NCI-H2227 treated with DMSO at 0.1 percent for 48 hours (cell line): Measurements from ENCODE around the gene RNF186.
"Not testable (repeated sequence)": the region's sequence is repeated elsewhere in the genome, so short reads cannot be mapped to it uniquely, and the experiment has no call there.

Source experiments
- DNase-seq: peaks from one replicate; lab custom pipeline; 2025; lab: John Stamatoyannopoulos, UW

Gene RNF186

DNA sequence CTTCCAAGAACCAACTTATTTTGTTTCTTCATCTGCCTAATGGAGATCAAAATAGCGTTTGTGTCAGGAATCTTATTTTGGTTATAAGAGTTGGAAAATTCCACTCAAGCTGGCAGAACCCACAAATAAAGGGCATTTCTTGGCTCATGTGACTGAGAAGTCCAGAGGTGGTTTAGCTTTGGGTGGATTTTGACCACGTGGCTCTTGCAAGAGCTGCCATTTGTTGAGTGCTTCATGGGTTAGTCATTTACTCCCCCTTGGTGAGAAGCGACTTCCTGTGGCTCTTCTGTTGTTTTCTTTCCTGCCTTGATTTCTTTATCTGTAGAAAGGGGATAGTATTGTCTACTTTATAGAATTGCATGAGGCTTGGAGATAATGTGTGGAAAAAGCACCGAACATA, 9.5 kb upstream of the RNF186 start:
- no peak for DNase-seq

DNA sequence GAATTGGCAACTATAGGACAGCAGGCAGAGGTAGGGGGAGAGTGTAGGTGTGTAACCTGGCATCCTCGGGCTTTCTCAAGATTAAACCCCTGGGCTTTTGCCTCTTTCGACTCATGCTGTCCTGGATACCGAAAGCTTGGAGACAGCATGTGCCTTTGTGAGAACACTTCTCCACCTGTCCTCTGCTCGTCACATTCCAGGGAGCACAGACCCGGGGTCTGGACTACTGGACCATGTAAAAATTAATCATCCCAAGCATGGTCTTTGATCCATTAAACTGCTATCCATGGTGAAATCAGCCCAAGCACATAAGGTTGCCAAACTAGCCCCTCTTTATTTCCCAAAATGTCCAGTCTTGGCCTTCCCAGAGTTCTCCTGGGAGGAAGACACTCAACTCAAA, 9.0 kb upstream of the RNF186 start:
- DNase-seq, result no peak

DNA sequence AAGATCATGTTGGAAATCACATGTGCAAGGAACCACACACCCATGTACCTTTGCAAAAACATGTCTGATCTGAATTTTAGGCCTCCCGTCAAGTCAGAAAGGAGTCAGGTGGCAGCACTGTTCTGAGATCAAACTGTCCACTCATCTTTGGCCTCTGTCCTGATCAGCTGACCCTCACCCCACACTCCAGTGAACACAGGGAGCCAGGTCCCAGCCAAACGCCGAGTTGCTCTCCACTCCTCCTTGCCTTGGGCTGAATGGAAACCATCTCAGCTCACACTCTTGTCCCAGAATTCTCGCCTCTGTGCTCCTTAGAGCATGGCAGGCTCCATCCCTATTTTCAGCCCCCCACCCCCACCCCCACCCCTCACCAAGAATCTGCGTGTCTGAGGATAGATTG, 4.6 kb upstream of the RNF186 start:
- no peak for DNase-seq

DNA sequence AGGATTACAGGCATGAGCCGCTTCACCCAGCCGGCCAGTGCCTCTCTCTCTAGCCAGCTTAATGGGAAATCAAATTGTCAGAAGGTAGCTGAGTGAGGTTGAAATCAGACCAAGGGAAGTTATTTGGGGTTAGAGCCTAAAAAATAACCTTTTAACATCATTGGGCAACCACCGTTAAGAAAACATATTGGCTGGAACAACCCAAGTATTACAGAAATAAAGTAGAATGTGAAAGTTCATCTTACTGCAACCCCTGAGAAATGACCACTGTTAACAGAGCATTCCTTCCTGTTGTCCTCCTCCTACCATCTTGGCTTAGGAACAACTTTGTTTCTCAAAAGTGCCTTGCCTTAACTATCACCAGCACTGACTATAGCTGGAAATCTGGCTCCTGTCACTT, 3.2 kb upstream of the RNF186 start:
- DNase-seq, result no peak

DNA sequence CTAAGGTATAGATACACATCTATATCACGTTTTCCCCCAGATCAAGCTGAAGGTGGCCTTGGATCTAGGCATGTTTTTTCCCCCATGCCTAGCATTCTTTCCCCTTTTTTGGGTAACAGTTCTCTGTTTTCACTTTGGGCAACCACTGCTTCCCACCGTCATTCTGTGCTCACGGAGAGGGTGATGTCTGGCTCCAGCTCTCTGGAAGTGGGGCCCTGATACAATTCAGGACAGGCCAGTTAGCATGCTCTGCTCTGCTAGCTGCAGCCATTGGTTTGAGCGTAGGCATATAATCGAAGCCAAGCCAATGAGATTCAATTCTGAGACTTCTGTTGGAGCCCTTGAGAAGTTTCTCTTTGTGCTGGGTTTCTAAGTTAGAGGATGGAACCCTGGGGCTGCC, 2.1 kb upstream of the RNF186 start:
- DNase-seq, result no peak

DNA sequence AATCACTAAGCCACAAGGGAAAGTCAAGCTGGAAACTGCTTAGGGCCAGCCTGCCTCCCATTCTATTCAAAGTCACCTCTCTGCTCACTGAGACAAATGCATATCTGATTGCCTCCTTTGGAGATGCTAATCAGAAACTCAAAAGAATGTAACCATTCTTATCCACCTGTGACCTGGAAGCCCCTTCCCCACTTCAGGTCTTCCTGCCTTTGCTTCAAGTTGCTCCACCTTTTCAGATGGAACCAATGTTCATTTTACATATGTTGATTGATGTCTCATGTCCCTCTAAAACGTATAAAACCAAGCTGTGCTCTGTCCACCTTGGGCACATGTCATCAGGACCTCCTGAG, 1.6 kb upstream of the RNF186 start:
- DNase-seq, result not testable (repeated sequence)

DNA sequence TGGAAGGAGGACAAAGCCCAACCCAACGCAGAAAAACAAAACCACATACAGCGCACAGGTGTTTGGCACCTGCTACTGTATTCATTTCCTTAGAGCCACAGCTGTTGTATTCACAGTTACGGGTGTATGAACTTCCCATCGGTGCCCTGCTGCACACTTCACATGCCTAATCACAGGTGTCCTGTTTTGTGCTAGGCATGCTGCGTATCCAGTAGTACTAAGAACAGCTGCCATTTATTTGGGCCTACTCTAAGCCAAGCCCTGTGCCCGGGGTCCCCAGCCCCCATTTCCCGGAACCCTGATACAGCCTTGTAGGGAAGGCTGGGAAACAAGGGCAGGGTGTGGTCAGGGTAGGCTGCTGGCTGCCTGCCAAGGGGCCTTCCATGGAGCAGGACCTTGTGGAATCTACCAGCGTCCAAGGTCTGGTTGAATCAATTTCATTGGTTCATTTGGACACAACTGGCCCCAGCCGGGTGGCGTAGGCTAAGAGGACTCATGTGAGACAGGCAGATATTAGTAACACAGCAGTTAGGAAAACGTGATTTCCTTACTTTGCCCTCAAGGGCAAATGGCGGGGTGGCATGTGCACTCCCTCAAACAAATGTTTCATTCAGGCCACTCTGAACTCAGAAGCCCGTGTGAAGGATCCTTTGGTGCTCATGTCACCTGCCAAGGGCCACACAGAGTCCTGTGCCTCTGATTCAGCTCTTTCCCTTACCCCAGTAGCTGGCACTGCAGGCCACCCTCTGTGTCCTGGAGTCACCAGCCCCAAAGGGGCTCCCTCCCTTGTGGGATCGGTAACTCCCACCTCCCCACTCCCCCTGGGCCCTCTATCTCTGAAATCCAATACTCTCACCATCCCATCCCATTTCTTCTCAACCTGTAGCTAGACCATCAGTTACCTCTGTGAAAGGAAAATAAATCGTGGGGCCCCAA, 986 bp upstream of the RNF186 start:
- no peak for DNase-seq

DNA sequence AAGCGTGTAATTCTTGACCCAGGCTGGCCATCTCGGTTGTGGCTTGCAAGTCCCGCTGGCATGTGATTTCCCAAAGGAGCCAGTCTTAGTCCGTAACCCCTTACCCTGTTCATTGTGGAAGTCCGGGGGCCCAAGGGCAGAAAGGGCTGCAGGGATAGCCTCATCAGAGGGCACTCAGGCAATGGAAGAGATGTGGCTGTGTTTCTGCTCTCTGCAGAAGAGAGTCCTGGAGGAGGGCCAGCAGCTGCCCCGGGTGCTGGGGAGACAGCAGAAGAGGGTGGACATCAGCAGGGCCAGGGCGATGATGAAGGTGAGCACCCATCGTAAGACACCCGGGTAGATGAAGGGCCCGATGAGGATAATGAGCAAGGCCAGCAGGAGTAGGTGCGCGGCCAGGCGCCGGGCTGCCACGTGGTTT, 830 bp downstream of the RNF186 start:
- DNase-seq, result no peak

DNA sequence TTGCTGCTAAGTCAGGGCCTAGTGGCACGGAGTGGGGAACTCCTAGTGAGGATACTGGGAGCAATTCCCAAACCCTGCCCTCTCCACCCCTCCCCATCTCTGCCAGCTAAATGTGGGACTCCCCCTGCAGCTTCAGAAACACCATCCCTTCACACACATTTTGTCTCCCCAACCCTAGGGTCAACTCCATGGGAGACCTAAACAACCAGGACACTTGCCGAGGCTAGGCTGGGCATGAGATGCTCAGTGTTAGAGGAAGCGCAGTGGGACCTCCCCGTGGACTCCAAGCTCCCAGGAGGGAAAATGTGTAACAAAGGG, 1.5 kb downstream of the RNF186 start:
- no peak for DNase-seq

DNA sequence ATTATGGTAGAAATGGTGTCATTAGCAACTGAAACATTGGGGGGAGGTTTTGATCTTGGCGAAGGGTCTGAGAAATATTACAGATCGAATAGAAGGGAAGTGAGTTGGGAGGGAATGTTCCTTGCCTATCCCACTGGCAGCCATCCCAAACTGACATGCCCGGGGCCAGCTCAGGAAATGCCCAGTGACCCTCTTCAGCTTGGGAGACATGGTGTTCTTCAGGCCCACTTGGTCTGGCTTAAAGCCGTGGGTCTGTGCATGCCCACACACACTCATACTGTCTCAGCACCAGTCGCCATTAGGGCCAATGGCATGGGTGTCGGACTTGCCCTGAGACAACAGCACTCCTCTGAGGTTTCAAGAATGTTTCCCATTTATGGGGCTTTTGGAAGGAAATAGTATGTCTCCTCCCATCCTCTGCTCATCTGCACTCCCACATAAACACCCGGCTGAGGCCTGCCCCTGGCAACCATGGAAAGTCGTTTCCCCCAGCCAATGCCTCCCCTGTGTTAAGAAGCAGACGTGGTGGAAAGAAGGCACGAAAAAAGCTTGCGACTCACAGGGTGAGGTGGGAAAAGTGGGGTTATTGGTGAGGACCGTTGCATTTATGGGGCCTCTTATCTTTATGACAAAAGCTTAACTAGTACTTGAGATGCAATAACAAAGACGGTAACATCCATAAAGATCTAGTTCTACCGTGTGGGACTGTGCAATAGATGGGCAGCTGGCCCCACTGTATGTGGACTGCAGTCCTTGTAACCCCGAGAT, 2.0 kb downstream of the RNF186 start:
- no peak for DNase-seq

DNA sequence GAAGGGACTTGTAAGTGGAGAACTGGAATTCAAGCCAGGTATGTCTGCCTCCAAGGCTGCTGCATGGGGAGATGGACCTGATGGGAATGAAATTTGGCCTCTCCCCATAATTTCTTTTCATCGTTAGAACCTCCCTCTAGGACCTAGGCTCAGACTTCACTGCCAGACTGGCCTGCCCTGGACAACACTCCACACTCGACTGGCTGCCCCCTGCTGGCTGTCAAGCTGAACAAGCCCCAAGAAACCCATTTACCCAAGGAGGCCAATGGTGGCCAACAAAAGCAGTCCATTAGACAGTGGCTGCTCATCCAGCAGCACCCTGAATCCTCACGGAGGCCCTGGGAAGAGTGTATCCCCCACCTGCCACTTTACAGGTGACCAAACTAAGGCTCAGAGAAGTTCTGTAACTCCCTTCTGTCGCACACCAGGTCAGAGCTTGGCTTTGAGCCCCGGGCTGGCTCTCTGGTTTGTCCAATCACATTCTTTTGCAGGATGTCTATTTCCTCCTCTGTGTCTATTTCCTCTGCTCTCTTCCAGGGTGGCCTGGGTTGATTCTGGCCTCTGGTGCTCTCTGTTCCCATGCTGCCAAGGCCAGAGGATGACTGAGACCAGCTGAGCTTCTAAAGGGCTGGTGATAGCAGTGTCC, 3.8 kb downstream of the RNF186 start:
- DNase-seq, result no peak

DNA sequence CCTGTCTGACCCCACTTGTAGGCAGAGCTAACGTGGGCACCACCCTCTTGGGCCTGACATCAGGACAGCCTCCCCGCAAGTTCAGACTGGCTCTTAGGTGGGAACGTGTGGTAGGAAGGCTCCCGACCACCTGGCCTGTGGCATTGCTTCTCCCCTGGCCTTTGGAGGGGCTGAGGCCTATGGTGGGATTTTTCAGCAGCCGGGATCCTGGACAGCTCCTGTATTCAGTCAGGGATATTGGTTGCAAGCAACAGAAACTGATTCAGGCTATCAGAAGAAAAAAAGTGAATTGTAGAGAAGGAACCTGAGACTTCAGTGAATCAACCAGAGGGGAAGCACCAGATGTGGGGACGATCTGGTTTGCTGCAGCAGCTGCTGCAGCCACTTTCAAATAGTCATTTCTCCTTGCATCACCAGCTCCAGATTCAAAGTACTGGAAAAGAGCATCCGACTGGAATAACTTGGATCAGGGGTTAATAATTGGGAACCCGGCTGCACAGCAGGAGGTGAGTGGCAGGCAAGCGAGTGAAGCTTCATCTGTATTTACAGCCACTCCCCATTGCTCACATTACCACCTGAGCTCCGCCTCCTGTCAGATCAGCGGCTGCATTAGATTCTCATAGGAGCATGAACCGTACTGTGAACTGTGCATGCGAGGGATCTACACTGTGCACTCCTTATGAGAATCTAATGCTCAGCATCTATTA, 5.9 kb downstream of the RNF186 start:
- peak; percentile 67 for DNase-seq

DNA sequence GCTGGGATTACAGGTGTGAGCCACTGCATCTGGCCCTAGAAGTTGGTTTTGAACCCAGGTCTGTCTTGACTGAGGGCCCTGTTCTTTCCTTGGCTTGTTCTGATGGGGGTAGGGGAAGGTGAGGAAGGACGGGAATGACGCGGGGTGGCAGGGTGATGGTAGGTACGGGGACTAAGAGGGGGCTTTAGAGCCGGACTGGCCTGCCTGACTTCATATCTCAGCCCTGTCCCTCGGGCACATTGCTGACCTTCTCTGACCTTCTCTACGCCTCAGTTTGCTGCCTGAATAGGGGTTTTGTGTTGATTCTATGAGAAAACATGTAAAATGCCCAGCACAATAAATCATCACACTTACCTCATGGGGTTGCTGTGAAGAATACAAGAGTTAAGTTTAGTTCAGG, 6.7 kb downstream of the RNF186 start:
- no peak for DNase-seq

DNA sequence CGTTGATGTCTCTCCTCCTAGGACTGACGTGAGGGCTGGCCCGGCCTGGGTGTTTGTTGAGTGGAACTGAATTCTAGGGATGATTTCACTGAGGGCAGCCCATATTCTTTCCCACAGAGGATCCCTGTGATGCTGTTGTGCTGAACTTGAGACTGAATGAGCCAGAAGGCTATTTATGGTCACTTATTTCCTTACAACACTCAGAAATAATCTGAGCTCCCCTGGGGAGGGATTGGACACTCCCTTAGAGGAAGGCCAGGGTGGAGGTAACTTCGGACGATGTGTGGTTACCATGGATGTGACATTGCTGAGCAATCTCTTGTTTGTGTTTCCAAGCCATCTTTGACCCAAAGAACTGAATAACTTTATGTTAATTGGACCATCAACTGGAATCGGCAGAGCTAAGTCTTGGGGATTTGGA, 10.2 kb downstream of the RNF186 start:
- no peak for DNase-seq

DNA sequence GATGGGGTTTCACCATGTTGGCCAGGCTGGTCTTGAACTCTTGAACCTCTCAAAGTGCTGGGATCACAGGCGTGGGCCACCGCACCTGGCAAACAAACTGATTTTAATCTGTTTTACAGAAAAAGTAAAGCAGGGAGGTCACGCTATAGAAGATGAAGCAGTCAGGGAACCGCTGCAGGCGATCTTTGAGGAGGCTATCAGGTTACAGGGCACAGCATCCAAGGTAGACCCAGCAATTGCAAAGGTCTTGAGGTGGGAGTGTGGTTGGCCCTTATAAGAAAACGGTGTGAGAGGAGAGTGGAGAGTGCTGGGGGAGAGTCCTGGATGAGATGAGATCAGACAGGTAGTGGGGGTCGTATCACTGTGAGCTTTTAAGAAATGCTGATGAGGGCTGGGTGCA, 12.8 kb downstream of the RNF186 start:
- no peak for DNase-seq

DNA sequence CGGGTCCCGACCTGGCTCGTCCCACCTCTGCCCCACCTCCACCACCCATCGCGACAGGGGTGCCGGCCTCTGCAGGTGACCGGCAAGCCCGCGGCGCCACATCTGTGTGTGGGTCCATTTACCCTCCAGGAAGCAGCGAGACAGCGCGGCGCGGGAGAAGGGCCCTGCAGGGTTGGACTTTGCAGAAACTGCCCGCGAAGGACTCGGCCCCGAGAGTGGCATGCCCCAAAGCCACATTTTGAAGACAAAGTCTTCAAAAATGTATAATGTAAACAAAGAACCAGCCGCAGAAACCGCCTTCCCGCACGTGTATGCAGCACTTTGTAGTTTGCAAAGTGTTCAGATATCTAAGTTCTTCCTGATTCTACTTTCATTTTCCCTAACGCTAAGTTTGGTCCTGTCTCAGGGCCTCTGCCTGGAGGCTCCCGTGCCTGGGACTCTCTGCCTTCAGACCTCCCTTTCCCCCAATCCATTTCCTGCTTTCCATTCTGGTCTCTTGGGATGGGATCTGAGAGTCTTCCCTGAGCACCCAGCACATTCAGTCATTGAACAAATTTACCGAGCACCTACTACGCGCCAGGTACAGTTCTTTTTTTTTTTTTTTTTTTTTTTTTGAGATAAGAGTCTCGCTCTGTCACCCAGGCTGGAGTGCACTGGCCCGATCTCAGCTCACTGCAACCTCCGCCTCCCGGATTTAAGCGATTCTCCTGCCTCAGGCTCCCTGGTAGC, 14.8 kb downstream of the RNF186 start:
- DNase-seq, result peak; percentile 24

DNA sequence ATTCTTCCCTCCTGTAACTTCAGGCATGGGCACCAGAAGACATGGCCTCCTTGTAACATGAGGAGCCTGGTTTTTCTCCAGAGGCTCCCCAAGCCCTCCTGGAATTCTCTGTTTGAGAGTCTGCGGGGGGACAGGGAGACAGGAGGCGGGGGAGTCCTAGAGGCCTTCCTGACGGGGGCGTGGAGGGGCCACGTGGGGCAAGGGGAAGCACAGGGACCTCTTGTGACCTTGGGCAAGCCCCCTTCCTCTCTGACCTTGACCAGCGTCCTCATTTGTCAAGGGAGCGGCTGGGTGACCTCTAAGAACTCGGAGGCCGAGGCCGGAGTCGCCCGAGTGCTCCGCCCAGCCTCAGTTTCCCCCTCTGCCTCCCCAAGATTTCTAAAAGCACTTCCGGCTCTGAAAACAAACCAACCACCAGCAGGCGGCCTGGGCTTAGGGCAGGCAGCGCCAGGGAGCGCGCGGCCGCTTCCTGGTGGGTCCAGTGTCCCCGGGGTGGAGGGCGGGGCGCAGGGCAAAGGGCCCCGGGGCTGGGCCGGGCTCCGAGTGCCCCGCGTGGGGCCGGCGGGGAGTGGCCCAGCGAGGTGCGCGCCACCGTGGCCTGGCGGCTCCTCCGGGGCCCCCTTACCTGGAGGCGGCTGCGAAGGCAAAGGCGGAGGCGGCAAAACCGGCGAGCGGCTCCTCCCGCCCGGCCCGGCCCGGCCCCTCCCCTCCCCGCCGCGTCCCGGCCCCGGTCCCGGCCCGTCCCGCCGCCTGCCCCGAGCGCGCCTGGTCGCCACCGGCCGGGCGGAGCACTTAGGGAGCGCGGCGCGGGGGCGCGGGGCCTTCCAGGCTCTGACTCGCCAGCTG, 15.6 kb downstream of the RNF186 start, which contains the start of gene TMCO4:
TMCO4 (minus strand) TSS at position 687 of the 846 bp plus-strand sequence. CDS start 19,158 bp downstream, outside the sequence.
- no peak for DNase-seq

DNA sequence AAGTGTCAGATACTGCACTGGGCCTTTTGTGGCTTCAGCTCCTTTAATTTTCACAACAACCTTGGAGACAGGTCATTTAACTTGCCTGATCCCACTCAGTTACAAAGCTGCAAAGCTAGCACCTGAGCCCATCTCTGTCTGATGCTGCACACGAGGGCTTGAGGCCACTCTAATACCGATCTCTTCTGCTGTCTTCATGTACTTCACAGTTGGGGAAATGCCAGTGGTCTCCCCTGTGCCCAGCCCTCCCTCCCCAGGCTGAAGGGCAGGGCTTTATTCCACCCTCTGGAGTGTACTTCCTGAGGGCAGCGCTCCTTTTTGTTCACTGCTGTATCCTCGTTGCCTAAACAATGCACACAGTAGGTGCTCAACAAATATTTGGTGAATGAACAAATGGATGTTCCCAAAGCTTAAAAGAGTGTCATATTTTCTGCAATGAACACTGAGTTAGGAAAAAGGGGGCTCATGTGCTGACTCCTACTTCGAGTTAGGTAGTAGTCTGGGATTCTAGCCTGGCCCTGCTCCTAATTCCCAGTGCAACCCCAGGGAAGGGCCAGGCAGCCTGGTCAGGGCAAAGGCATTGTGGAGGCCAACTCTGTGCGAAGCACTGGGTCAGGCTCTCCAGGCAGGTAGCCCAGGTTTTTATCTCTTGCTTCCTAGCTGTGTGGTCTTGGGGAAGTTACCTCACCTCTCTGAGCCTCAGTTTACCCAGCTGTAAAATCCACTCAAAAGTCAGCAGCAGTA, 16.4 kb downstream of the RNF186 start:
- DNase-seq, result no peak

DNA sequence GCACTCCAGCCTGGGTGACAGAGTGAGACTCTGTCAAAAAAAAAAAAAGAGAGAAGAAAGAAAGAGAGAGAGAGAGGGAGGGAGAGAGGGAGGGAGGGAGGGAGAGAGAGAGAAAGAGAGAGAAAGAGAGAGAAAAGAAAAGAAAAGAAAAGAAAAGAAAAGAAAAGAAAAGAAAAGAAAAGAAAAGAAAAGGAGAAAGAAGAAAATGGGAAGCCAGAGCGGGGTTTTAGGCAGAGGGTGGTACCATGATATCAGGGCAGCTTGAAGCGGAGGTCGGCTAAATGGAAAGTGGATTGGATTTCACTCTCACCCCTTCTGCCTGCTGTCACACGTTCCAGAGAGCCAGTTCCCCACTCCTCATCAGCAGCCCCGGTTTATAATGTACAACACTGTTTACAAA, 17.3 kb downstream of the RNF186 start:
- no peak for DNase-seq

DNA sequence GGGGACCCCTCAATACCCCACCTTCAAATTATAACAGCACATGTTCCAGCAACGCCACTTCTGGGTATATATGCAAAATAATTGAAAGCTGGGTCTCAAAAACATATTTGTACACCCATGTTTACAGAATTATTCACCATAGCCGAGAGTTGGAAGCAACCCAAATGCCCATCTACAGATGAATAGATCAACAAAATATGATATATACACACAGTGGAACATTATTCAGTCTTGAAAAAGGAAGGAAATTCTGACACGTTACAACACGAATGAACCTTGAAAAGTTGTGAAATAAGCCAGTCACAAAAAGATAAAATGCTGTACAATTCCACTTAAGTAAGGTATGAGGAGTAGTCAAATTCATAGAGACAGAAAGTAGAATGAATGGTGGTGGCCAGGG, 20.5 kb downstream of the RNF186 start:
- DNase-seq, result no peak
